Measurements from ENCODE around the gene MYCL.
"Not testable (repeated sequence)": the region's sequence is repeated elsewhere in the genome, so short reads cannot be mapped to it uniquely, and the experiment has no call there.

MYCL gene

GRCh38 chr1:39919545-39919944 is 17.8 kb upstream of the MYCL start:
- in situ Hi-C loops (cut with MboI; ENCODE audit: low sequenced_read_pairs): no loop called here

DNA sequence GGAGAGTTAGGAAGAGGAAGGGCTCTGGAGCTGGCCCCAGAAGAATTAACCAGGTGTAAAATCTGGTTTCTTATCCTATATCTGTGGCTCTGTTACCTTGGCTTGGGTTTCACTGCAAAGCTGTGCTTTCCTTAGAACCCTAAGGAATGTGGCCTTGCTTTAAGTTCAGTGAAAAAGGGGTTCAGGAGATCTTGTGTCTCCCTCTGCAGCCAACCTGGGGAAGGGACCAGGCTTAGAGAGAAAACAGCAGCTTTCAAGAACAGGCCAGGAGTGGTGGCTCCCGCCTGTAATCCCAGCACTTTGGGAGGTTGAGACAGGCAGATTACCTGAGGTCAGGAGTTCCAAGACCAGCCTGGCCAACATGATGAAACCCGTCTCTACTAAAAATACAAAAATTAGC is 16.1 kb upstream of the MYCL start:
- in situ Hi-C loops (cut with MboI; ENCODE audit: low sequenced_read_pairs): no loop called here

DNA sequence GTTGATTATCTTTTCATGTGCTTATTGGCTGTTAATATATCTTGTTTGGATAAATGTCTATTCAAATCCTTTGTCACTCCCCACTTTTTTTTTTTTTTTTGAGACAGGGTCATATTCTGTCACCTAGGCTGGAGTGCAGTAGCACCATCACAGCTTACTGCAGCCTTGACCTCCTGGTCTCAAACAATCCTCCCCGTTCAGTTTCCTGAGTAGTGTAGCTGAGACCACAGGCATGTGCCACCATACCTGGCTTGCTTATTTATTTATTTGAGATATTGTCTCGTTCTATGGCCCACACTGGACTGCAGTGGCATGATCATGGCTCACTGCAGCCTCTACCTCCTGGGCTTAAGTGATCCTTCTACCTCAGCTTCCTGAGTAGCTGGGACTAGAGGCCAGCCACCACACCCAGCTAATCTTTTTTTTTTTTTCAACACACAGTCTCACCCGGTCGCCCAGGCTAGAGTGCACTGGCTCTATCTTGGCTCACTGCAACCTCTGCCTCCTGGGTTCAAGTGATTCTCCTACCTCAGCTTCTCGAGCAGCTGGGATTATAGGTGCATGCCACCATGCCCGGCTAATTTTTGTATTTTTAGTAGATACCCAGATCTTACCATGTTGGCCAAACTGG is 13.9 kb upstream of the MYCL start:
- in situ Hi-C loops (cut with MboI; ENCODE audit: low sequenced_read_pairs): no loop called here

- in situ Hi-C loops (cut with MboI; ENCODE audit: low sequenced_read_pairs): not testable (repeated sequence)
These were observed 11.4 kb upstream of the MYCL start for GRCh38 chr1:39913136-39913535.

DNA sequence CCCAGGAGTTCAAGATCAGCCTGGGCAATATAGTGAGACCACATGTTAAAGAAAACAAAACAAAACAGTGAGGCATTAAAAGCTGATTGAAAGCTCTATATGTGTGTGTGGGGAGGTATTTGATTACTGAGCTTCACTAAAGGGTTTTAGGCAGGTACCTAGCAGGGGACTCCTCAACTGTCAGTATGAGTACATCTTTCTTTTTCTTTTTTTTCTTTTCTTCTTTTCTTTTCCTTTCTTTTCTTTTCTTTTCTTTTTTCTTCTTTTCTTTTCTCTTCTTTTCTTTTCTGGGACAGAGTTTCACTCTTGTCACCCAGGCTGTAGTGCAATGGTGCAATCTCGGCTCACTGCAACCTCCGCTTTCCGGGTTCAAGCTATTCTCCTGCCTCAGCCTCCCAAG is 8.5 kb upstream of the MYCL start:
- in situ Hi-C loops (cut with MboI; ENCODE audit: low sequenced_read_pairs): no loop called here

GRCh38 chr1:39908534-39908933 is 6.8 kb upstream of the MYCL start:
- in situ Hi-C loops (cut with MboI; ENCODE audit: low sequenced_read_pairs): no loop called here

GRCh38 chr1:39907528-39908453 is 6.1 kb upstream of the MYCL start:
- in situ Hi-C loops (cut with MboI; ENCODE audit: low sequenced_read_pairs): no loop called here

DNA sequence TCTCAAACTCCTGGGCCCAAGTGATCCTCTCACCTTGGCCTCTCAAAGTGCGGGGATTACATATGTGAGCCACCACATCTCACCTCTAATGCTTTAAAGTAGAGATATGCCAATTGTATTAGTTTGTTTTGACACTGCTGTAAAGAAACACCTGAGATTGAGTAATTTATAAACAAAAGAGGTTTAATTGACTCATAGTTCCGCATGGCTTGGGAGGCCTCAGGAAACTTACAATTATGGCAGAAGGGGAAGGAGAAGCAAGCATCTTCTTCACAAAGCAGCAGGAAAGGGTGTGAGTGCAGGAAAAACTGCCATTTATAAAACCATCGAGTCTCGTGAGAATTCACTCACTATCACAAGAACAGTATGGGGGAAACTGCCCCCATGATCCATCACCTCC is 3.5 kb upstream of the MYCL start:
- in situ Hi-C loops (cut with MboI; ENCODE audit: low sequenced_read_pairs): no loop called here

- in situ Hi-C loops (cut with MboI; ENCODE audit: low sequenced_read_pairs): no loop called here
These were observed 717 bp upstream of the MYCL start for GRCh38 chr1:39902460-39902807.

- in situ Hi-C loops (cut with MboI; ENCODE audit: low sequenced_read_pairs): no loop called here
These were observed 328 bp downstream of the MYCL start for GRCh38 chr1:39901464-39901713.

DNA sequence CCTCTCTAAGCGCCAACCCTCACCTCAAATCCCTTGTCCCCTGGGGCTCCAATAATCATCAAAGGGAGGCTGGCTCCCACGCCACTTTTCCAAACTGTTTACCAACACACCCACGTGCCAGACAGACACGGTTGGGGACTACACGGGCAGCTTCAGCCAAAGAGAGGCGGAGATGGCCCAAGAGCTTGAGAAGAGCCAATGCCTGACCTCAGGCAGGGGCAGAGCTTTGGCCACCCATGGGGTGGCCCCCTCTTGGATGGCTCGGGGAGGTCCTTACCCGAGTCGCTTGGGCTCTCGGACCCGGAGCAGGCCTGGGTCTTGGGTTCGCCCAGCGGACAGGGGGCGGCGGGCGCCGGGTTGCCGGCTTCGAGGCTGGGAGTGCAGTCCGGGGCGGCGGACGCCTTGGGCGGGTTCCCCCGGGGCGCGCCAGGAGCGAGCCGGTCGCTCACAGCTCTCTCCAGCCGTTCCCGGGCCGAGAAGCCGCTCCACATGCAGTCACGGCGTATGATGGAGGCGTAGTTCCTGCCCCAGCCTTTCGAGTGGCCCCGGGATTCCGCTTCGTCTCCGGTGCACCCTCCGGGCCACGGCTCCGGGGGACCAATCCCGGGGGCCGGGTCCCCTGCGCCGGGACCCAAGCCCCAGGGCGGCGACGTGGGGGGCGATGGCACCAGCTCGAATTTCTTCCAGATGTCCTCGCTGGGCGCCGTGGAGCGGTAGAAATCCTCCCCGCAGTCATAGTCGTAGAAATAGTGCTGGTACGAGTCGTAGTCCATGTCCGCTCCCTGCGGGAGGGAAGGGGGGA is 854 bp downstream of the MYCL start:
- in situ Hi-C loops (cut with MboI; ENCODE audit: low sequenced_read_pairs): no loop called here

DNA sequence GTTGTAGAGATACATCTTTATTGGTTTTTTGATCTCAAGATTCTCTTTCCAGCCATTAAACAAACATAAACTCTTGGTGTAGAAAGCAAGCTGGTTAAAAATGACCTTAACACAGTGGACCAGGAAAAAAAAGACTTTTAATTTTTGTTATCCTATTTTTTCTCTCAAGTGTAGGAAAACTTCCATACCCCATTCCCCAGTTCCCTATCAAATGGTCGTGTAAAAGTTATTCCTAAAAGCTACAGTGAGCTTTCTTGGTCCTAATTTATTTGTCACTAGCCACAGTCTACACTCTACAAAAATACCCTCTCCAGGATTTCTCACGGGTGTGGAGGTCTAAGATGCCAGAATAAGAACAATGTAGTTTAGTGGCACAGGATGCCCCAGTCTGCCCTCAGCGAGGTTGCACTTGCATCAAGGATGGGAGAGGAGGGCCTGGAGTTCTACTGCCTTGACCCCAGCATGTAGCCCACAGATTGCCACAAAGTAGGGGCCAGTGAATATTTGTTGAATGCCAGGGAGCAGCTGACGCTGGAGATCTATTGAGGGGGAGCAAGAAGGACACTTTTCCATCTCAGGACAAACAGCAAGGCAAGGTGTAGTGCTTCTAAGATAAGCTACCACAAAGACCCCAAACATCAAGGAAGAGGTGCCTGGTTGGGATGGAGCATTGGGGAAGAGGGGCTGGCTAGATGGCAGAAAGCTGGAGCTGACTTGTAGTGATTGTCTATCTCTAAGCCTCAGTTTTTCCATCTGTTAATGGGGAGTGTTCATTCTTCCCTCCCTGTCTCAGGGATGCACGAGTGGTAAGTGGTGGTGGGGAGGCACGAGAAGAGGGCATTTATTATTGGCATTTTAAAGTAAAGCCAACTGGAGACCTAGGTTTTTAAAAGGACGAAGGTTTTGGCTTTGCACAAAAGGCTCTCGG is 1.8 kb downstream of the MYCL start:
- in situ Hi-C loops (cut with MboI; ENCODE audit: low sequenced_read_pairs): no loop called here

DNA sequence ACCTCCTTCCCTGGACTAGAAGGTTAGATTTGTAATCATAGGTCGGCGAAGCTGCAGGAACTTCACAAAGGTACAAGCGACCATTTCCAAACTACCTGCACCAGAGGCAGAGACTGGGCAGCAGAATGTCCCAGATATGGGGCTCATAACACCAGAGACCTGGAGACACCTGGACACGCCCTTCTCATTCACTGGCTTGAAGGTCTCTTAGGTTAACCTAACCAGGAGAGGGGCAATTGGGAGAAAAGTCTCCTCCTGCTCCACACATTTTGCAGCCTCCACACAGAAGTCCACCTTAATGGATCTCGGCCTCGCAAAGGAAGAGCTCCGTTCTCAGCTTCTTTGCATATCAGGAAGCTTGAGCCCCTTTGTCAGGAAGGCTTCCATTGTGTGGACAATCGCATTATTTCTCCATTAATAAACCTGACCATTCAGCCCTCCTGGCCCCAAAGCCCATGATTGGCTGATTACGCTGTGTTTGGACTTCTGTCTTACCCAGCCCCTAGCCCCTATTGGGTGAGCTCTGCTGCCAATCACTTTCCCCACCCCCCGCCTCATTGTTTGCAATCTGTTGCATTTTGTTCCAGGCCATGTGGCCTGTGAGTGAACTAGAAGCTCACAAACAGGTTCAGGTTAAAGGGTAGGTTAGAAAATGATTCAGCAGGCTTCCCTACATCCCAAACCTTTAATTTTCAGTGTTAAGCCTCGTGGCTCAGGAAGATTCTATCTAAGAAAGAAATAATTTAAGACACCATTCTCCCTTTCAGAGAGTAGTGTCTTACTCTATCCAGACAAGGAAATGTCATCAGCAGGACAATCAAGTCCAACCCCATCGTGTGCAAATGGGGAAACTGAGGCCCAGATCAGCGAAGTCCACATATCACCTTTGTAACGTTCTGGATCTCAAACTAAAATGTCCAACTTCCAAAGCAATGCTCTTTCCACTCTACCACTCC is 2.8 kb downstream of the MYCL start:
- in situ Hi-C loops (cut with MboI; ENCODE audit: low sequenced_read_pairs): no loop called here

DNA sequence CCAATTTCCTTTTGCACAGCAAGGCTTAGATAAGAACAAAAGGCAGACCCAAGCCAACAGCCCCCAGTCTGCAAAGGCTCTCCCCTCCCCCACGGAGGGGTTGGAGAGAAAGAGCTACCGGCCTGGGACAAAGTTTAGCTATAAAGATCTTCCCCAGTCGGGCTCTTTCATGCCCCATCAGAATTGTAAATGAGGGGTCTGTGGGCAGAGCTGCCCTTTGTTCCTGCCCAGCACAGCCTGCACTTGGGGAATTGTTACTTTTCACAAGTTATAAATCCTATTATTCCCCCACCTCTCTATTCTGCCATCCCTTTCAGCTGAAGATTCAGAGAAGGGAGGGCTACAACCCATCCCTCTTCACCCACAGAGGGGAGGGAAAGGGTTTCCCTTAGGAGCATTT is 3.5 kb downstream of the MYCL start:
- in situ Hi-C loops (cut with MboI; ENCODE audit: low sequenced_read_pairs): no loop called here

DNA sequence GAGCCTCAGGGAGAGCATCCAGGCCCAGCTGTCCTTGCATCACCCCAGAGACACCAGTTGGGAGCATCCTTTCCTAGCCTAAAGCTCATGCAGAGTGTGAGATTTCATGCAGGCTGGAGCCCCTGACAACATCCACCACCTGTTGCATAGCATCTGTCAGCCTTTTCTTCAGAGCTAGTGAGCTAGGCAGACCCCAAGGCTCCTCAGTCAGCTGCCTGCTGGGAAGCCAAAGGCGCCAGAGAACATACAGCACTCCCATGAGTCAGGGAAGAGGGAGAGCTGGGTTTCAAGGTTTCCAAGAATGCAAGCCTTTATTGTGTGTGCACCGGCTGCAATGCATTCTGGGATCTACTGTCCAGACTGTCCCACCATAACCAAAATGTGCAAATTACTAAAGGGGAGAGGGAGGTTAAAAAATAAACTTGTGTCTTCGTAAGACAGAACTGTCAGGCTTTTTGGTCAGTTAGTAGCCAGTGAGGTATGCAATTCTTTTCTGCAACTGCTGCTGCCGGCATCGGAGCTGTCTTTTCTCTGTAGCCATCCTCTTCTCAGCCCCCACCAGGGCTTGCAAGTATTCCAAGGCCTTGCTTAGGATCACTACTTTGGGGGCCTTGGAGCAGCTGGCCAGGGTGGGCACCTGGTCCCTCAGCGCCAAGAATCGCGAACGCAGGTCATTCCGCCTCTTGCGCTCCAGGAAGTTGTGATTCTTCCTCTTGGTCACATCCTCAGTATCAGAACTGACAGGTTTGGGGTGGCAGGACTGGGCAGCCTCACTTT is 4.6 kb downstream of the MYCL start:
- in situ Hi-C loops (cut with MboI; ENCODE audit: low sequenced_read_pairs): no loop called here

GRCh38 chr1:39895731-39896480 is 5.8 kb downstream of the MYCL start:
- in situ Hi-C loops (cut with MboI; ENCODE audit: low sequenced_read_pairs): no loop called here

DNA sequence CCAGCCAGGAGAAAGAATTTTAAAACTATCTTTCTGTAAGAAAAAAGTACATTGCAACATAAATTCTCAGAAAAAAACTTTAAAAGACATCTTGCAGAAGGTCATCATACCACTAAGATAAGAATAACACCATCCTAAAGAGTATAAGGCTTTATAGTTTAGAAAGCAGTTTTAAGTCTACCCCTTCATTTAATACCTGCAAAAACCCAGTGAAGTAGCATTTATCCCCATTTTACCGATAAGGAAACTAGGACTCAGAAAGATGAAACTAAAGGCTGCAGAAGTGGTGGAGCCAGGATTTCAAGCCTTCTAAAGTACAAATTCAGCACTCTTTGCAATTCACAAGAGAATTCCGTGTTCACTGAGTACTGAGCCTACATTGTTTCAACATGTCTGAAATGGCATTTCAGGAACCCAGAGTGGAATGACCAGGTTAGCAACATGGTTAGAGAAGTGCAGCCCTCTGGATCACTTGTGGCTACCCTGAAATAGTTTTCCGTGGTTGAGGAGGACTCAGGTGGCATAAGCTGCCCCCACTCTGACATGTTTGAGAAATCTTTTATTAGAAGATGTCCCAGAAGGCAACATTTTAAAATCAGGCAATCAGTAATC is 6.7 kb downstream of the MYCL start:
- in situ Hi-C loops (cut with MboI; ENCODE audit: low sequenced_read_pairs): no loop called here

All from HL-60/S4 treated with retinoic acid at 250 ng/mL for 4 days and 3 days (cell line).